ENCODE data around the gene ITPK1.

ITPK1 gene

DNA sequence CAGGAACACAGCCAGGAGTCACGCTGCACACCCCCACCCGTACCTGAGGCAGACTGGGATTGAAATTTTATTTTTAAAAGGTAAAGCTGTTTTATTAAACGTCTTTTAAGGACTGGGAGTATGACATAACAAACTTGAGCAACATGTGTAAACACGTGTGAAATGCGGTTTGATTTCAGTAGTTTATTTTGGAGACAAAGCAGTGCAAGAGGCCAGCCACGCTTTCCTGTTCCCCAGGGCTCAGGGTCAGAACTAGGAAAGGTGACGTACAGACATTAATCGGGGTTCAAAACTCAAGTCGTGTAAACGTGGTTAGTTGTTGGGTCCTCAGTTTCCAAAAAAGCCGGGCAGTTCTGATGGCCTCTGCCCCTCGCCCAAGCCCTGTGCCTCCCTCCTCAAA is 176.0 kb downstream of the ITPK1 start:
- Histone ChIP-seq H3K27ac (ENCODE audit: low read length) (no peak overlapping the region), H3K4me1 (ENCODE audit: control insufficient read depth, insufficient read depth, low read length) (no peaks in the 10 kb centered on the region), H3K27me3 (ENCODE audit: control insufficient read depth in 1 of 2, insufficient read depth in 2 of 2, low read length in 2 of 2) (no peaks in the 10 kb centered on the region), H3K9me3 (ENCODE audit: control insufficient read depth in 2 of 2, low read length in 2 of 2) (no peaks in the 10 kb centered on the region), H3K36me3 (ENCODE audit: control insufficient read depth in 2 of 2, insufficient read depth in 2 of 2, low read length in 2 of 2) (peaks cover 0 to 31% of the 10 kb centered on the region in 2 donors), H3K9ac (ENCODE audit: low read length in 2 of 2) (no peak overlapping the region), H3K4me3 (ENCODE audit: low read length in 2 of 2) (no peak overlapping the region)

DNA sequence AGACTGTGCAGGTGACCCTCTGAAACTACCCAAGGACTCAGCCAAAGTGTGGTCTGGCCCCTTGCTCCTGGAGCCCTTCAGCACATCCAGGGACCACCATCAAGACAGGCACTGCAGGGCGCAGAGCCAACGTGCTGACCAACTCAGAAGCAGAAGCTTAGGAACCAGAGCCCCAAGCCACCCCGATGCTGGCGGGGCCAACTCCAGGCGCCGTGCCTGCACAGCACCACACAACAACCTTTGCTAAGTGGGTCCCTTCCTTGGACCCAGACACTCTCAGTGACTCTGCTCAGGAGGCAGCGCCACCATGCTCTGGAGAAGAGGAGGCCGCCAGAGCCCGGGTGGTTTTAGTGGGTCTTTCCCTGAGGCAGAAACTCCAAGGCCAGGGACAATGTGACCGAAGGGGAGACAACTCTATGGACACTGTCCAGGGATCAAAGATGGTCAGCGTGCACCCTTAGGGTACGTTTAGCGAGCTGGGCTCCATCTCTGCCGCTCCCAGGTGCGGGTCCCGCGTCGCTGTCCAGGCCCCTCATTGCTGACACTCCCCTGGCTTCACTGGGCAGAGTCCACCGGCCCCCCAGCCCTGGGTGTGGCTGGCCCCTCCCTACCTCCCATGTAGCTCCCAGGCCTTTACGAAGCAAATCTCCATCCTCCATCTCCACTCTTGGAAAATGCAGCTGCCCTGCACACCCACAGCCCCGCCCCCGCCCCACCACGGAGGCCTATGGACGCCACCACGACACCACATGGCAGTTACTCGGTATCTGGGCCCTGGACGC is 176.6 kb downstream of the ITPK1 start:
- no peak overlapping the region for H3K9ac ChIP-seq (ENCODE audit: low read length in 2 of 2)
- peaks cover 0 to 29% of the 10 kb centered on the region in 2 donors for H3K36me3 ChIP-seq (ENCODE audit: control insufficient read depth in 2 of 2, insufficient read depth in 2 of 2, low read length in 2 of 2)
- H3K4me3 ChIP-seq (ENCODE audit: low read length in 2 of 2) = no peak overlapping the region
- H3K4me1 ChIP-seq (ENCODE audit: control insufficient read depth, insufficient read depth, low read length) = no peaks in the 10 kb centered on the region
- H3K27me3 ChIP-seq (ENCODE audit: control insufficient read depth in 1 of 2, insufficient read depth in 2 of 2, low read length in 2 of 2) = no peaks in the 10 kb centered on the region
- no peak overlapping the region for H3K27ac ChIP-seq (ENCODE audit: low read length)
- H3K9me3 ChIP-seq (ENCODE audit: control insufficient read depth in 2 of 2, low read length in 2 of 2) = no peaks in the 10 kb centered on the region

GRCh38 chr14:92938235-92938875 is 177.4 kb downstream of the ITPK1 start:
- Histone ChIP-seq H3K4me1 (ENCODE audit: control insufficient read depth, insufficient read depth, low read length) (no peaks in the 10 kb centered on the region), H3K27ac (ENCODE audit: low read length) (no peak overlapping the region), H3K27me3 (ENCODE audit: control insufficient read depth in 1 of 2, insufficient read depth in 2 of 2, low read length in 2 of 2) (no peaks in the 10 kb centered on the region), H3K4me3 (ENCODE audit: low read length in 2 of 2) (no peak overlapping the region), H3K36me3 (ENCODE audit: control insufficient read depth in 2 of 2, insufficient read depth in 2 of 2, low read length in 2 of 2) (peaks cover 0 to 24% of the 10 kb centered on the region in 2 donors), H3K9ac (ENCODE audit: low read length in 2 of 2) (no peak overlapping the region), H3K9me3 (ENCODE audit: control insufficient read depth in 2 of 2, low read length in 2 of 2) (no peaks in the 10 kb centered on the region)

DNA sequence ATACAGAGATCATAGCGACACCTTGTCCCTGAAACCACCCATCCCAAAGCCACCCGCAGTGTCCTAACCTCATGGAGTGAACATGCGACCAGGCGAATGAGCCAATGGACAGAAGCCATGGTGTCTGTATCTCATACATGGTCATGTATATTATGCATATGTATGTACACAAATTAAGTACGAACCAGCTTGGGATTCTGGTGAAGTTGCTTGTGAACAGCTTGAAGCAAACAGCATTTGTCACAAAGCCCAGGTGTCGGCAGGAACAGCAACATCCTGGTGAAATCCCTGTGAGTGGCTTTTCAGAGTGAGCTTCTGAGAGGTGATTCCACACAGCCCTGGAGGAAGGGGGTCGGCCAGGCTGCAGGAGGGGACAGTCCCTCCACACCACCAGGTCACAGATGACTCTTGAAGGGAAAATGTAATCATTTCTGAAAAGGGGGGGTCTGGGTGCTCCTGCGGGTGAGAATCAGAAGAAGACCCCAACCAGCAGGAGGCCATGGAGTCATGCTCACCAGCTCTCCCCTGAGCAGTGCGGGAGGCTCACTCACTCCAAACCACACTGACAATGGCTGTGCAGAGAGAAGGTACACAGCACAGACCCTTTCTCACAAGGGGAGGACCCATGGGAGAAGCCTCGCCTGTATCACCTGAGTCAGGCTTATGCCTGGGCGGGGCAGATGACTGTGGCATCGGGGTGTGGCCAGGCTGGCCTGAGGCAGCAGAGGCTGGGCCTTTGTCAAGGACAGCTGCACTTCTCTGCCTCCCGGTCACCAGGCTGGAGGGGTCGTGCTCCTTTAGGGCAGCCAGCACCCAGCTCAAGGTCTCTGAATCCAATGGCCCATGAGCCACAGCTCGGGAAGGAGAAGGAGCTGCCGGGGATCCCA is 178.4 kb downstream of the ITPK1 start:
- H3K27ac ChIP-seq (ENCODE audit: low read length) = no peak overlapping the region
- H3K36me3 ChIP-seq (ENCODE audit: control insufficient read depth in 2 of 2, insufficient read depth in 2 of 2, low read length in 2 of 2) = peaks cover 0 to 18% of the 10 kb centered on the region in 2 donors
- H3K9me3 ChIP-seq (ENCODE audit: control insufficient read depth in 2 of 2, low read length in 2 of 2) = no peaks in the 10 kb centered on the region
- H3K9ac ChIP-seq (ENCODE audit: low read length in 2 of 2) = no peak overlapping the region
- no peak overlapping the region for H3K4me3 ChIP-seq (ENCODE audit: low read length in 2 of 2)
- no peaks in the 10 kb centered on the region for H3K27me3 ChIP-seq (ENCODE audit: control insufficient read depth in 1 of 2, insufficient read depth in 2 of 2, low read length in 2 of 2)
- H3K4me1 ChIP-seq (ENCODE audit: control insufficient read depth, insufficient read depth, low read length) = no peaks in the 10 kb centered on the region

DNA sequence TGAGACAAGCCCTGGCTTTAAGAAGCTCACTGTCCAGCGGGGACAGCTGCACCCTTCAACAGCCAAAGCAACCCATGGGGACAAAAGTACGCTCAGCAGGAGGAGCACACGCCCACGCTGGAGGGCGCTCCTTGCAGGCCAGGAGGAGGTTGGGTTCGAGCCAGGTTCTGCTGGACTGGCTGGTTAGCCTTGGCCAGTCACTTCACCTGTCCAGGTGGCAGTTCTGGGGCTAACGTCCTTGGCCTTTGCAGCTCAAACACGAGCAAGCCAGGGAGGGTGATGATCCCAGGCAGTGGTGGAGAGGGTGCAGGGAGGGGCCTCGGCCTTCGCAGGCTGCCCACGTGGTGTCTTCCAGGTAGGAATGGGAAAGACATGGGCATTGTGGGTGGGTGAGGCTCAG is 179.6 kb downstream of the ITPK1 start:
- Histone ChIP-seq H3K4me3 (ENCODE audit: low read length in 2 of 2) (no peak overlapping the region), H3K9ac (ENCODE audit: low read length in 2 of 2) (no peak overlapping the region), H3K27me3 (ENCODE audit: control insufficient read depth in 1 of 2, insufficient read depth in 2 of 2, low read length in 2 of 2) (no peaks in the 10 kb centered on the region), H3K27ac (ENCODE audit: low read length) (no peak overlapping the region), H3K36me3 (ENCODE audit: control insufficient read depth in 2 of 2, insufficient read depth in 2 of 2, low read length in 2 of 2) (peaks cover 0 to 12% of the 10 kb centered on the region in 2 donors), H3K4me1 (ENCODE audit: control insufficient read depth, insufficient read depth, low read length) (no peaks in the 10 kb centered on the region), H3K9me3 (ENCODE audit: control insufficient read depth in 2 of 2, low read length in 2 of 2) (no peaks in the 10 kb centered on the region)

DNA sequence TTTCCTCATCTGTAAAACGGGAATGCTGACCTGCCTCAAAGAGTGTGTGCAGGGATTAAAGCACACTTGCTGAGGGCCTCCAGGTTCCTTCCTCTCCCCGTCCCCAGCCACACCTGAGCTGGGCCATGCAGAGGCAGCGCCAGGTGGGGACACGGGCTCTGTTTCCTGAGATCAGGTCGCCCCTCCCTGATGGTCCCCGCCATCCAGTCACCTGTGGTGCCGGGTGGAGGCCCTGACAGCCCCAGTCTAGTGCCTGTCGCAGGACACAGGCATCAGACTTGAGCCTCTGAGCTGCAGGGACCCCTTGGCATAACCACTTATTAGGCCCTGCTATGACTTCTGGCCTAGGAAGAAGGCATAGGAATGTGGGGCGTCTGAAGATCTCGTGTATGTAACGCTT is 180.3 kb downstream of the ITPK1 start:
- no peaks in the 10 kb centered on the region for H3K4me1 ChIP-seq (ENCODE audit: control insufficient read depth, insufficient read depth, low read length)
- no peak overlapping the region for H3K4me3 ChIP-seq (ENCODE audit: low read length in 2 of 2)
- H3K36me3 ChIP-seq (ENCODE audit: control insufficient read depth in 2 of 2, insufficient read depth in 2 of 2, low read length in 2 of 2) = peaks cover 0 to 10% of the 10 kb centered on the region in 2 donors
- H3K27me3 ChIP-seq (ENCODE audit: control insufficient read depth in 1 of 2, insufficient read depth in 2 of 2, low read length in 2 of 2) = no peaks in the 10 kb centered on the region
- no peak overlapping the region for H3K9ac ChIP-seq (ENCODE audit: low read length in 2 of 2)
- H3K9me3 ChIP-seq (ENCODE audit: control insufficient read depth in 2 of 2, low read length in 2 of 2) = no peaks in the 10 kb centered on the region
- H3K27ac ChIP-seq (ENCODE audit: low read length) = no peak overlapping the region

DNA sequence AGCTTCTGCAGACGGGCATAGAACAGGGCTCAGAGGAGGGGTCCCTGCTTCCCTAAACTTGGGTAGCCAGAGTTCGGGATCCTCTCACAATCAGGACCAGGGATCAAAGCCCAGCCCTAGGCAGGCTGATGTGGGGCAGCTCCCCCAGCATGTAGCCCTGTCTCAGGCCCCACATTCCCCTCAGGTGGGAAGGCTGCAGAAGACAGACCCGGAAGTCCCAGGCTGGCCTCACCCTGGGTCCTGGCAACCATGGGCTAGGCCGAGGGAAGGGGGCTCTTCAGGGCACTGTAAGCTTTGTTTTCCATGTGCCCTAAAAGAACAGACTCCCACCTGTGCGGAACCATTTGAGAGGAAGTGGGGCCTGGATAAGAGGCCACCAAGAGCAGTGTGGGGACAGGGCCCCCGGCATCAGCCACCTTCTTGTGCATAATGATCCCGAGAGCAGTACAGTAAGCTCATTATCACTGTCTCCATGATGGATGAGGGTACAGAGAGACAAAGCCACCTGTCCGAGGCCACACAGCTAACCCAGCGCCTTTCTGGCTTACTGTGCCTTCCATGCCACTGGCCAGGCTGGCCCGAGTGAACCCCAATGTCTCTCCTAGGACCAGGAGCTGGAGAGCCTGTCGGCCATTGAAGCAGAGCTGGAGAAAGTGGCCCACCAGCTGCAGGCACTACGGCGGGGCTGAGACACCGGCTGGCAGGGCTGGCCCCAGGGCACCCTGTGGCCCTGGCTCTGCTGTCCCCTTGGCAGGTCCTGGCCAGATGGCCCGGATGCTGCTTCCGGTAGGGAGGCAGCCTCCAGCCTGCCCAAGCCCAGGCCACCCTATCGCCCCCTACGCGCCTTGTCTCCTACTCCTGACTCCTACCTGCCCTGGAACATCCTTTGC is 181.3 kb downstream of the ITPK1 start:
- no peaks in the 10 kb centered on the region for H3K4me1 ChIP-seq (ENCODE audit: control insufficient read depth, insufficient read depth, low read length)
- H3K9ac ChIP-seq (ENCODE audit: low read length in 2 of 2) = no peak overlapping the region

GRCh38 chr14:92933481-92933880 is 182.2 kb downstream of the ITPK1 start:
- Histone ChIP-seq H3K27me3 (ENCODE audit: control insufficient read depth in 1 of 2, insufficient read depth in 2 of 2, low read length in 2 of 2) (no peaks in the 10 kb centered on the region), H3K9me3 (ENCODE audit: control insufficient read depth in 2 of 2, low read length in 2 of 2) (no peaks in the 10 kb centered on the region), H3K9ac (ENCODE audit: low read length in 2 of 2) (no peak overlapping the region), H3K4me3 (ENCODE audit: low read length in 2 of 2) (no peak overlapping the region), H3K4me1 (ENCODE audit: control insufficient read depth, insufficient read depth, low read length) (no peaks in the 10 kb centered on the region), H3K36me3 (ENCODE audit: control insufficient read depth in 2 of 2, insufficient read depth in 2 of 2, low read length in 2 of 2) (peaks cover 0 to 8% of the 10 kb centered on the region in 2 donors), H3K27ac (ENCODE audit: low read length) (no peak overlapping the region)

More for the DNA sequence above, 181.3 kb downstream of the ITPK1 start:
- H3K27me3 ChIP-seq (ENCODE audit: control insufficient read depth in 1 of 2, insufficient read depth in 2 of 2, low read length in 2 of 2) = no peaks in the 10 kb centered on the region
- no peaks in the 10 kb centered on the region for H3K9me3 ChIP-seq (ENCODE audit: control insufficient read depth in 2 of 2, low read length in 2 of 2)
- no peak overlapping the region for H3K4me3 ChIP-seq (ENCODE audit: low read length in 2 of 2)
- H3K36me3 ChIP-seq (ENCODE audit: control insufficient read depth in 2 of 2, insufficient read depth in 2 of 2, low read length in 2 of 2) = peaks cover 0 to 8% of the 10 kb centered on the region in 2 donors
- no peak overlapping the region for H3K27ac ChIP-seq (ENCODE audit: low read length)

DNA sequence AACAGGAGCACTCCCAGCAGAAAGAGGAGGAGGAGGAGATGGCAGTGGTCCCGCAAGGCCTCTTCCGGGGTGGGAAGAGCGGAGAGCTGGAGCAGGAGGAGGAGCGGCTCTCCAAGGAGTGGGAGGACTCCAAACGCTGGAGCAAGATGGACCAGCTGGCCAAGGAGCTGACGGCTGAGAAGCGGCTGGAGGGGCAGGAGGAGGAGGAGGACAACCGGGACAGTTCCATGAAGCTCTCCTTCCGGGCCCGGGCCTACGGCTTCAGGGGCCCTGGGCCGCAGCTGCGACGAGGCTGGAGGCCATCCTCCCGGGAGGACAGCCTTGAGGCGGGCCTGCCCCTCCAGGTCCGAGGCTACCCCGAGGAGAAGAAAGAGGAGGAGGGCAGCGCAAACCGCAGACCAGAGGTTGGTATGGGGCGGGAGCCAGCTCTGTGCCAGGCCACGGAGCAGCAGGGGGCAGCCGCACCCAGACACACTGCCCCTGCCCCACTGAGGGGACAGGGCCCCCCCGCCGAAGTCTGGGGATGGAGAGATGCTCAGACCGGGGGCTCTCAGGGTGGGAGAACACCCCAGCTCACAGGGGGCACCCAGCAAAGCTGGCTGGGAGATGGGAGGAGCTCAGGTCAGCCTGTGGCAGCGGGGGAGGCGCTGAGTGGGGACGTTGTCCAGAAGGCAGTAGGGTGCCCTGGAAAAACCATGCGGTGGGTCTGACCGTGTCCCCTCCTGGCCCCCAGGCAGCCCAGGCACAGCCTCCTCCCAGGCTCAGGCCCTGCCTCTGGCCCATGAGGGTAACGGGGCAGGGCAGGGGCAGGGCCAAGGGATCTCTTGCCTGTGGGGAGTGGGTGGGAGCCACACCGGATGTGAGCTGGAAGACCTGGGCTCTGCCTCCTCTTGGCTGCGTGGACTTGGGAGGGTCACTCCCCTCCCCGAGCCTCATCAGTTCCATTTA is 183.0 kb downstream of the ITPK1 start:
- no peaks in the 10 kb centered on the region for H3K9me3 ChIP-seq (ENCODE audit: control insufficient read depth in 2 of 2, low read length in 2 of 2)
- H3K36me3 ChIP-seq (ENCODE audit: control insufficient read depth in 2 of 2, insufficient read depth in 2 of 2, low read length in 2 of 2) = peaks cover 0 to 8% of the 10 kb centered on the region in 2 donors
- H3K9ac ChIP-seq (ENCODE audit: low read length in 2 of 2) = no peak overlapping the region
- H3K4me3 ChIP-seq (ENCODE audit: low read length in 2 of 2) = no peak overlapping the region
- no peaks in the 10 kb centered on the region for H3K4me1 ChIP-seq (ENCODE audit: control insufficient read depth, insufficient read depth, low read length)
- no peaks in the 10 kb centered on the region for H3K27me3 ChIP-seq (ENCODE audit: control insufficient read depth in 1 of 2, insufficient read depth in 2 of 2, low read length in 2 of 2)
- no peak overlapping the region for H3K27ac ChIP-seq (ENCODE audit: low read length)

Measured in stomach smooth muscle (tissue), 2 donors.